IMR-90 (cell line): ENCODE measurements around the gene NUDT3. TPM values are rescaled to one million over a fixed set of nuclear protein-coding genes. Genes with fewer than 3 reads are reported as not detected.

Experiments used
- ATAC-seq: fragments of 200-7000 bp; cut with Tn5 transposase; 2 replicates; pipeline ENCODE4 v1.9.1; 2020; ENCODE audit warnings: low read depth, mild to moderate bottlenecking, moderate library complexity
- BruUV-seq: library from RNA; stranded (reverse); fragments of 400-500 nt; replicated peaks from 2 replicates; lab custom pipeline; 2021; lab: Mats Ljungman, UMichigan
- CTCF ChIA-PET: fragments of 300-600 bp; formaldehyde crosslinking; extraction: SDS; loops from one replicate; lab custom pipeline; 2021; ENCODE audit warnings: antibody characterized with exemption; lab: Yijun Ruan, JAX
- POLR2A ChIA-PET: fragments of 300-600 bp; sonication (Branson Sonifier 250); formaldehyde crosslinking; loops from one replicate; lab custom pipeline; 2022; ENCODE audit warnings: antibody characterized with exemption; ENCODE audit not compliant: unreplicated experiment; lab: Charles Lee
- DNase-seq: peaks from one replicate; pipeline ENCODE4 v3.0.0; 2013
- H2AFZ ChIP-seq: replicated peaks from 2 replicates; pipeline ENCODE3; 2013; ENCODE audit warnings: low read length, mild to moderate bottlenecking; ENCODE audit not compliant: poor library complexity
- H2AK5ac ChIP-seq: 2 replicates; pipeline ENCODE4 v1.6.1; 2013; ENCODE audit warnings: low read depth, low read length, inconsistent platforms
- H2AK9ac ChIP-seq: replicated peaks from 2 replicates; pipeline ENCODE3; 2013; ENCODE audit warnings: mild to moderate bottlenecking, low read depth, low read length, moderate library complexity; ENCODE audit not compliant: poor library complexity
- H2BK120ac ChIP-seq: 2 replicates; pipeline ENCODE4 v1.6.1; 2013; ENCODE audit warnings: low read depth, low read length, inconsistent platforms
- H2BK15ac ChIP-seq: 3 replicates; pipeline ENCODE4 v1.6.1; 2013; ENCODE audit warnings: low read depth, low read length, inconsistent platforms
- H2BK20ac ChIP-seq: 2 replicates; pipeline ENCODE4 v1.6.1; 2013; ENCODE audit warnings: low read depth, mild to moderate bottlenecking, inconsistent platforms, low read length, moderate library complexity
- H2BK5ac ChIP-seq: 2 replicates; pipeline ENCODE4 v1.6.1; 2013; ENCODE audit warnings: mild to moderate bottlenecking, low read depth, low read length, inconsistent platforms; ENCODE audit not compliant: poor library complexity, severe bottlenecking
- H3K14ac ChIP-seq: replicated peaks from 2 replicates; pipeline ENCODE4 v1.6.1; 2013; ENCODE audit warnings: low read depth, low read length, inconsistent platforms
- H3K18ac ChIP-seq: 2 replicates; pipeline ENCODE4 v1.6.1; 2013; ENCODE audit warnings: low read depth, low read length, control low read depth
- H3K23ac ChIP-seq: 2 replicates; pipeline ENCODE4 v1.6.1; 2013; ENCODE audit warnings: low read depth, low read length, inconsistent platforms
- H3K27ac ChIP-seq: 2 replicates; pipeline ENCODE4 v1.5.1; 2013; ENCODE audit warnings: mild to moderate bottlenecking, control low read depth, low read length; ENCODE audit not compliant: insufficient read depth
- H3K27me3 ChIP-seq: 2 replicates; pipeline ENCODE4 v1.6.1; 2013; ENCODE audit warnings: low read length; ENCODE audit not compliant: control insufficient read depth, insufficient read depth
- H3K36me3 ChIP-seq: 2 replicates; pipeline ENCODE4 v1.6.1; 2013; ENCODE audit warnings: low read length, mixed read lengths; ENCODE audit not compliant: control insufficient read depth, insufficient read depth
- H3K4ac ChIP-seq: 2 replicates; pipeline ENCODE4 v1.6.1; 2013; ENCODE audit warnings: low read depth, low read length, inconsistent platforms
- H3K4me1 ChIP-seq: 2 replicates; pipeline ENCODE4 v1.6.1; 2013; ENCODE audit warnings: low read length, mixed read lengths; ENCODE audit not compliant: control insufficient read depth, insufficient read depth
- H3K4me2 ChIP-seq: 2 replicates; pipeline ENCODE4 v1.6.1; 2013; ENCODE audit warnings: low read depth, mild to moderate bottlenecking, control low read depth, low read length, moderate library complexity
- H3K4me3 ChIP-seq: 2 replicates; pipeline ENCODE4 v1.5.1; 2013; ENCODE audit warnings: low read depth, mild to moderate bottlenecking, control low read depth, low read length, moderate library complexity; ENCODE audit not compliant: insufficient read depth
- H3K56ac ChIP-seq: 2 replicates; pipeline ENCODE4 v1.6.1; 2013; ENCODE audit warnings: low read length, inconsistent platforms; ENCODE audit not compliant: insufficient read depth; ENCODE audit errors: extremely low read depth
- H3K79me1 ChIP-seq, 2 experiments: 2 replicates each; pipeline ENCODE4 v1.6.1; 2013; ENCODE audit warnings: low read length in 2 of 2, inconsistent platforms in 1 of 2, low read depth in 1 of 2
- H3K9ac ChIP-seq: 2 replicates; pipeline ENCODE4 v1.6.1; 2013; ENCODE audit warnings: low read depth, low read length, control low read depth
- H3K9me1 ChIP-seq: 2 replicates; pipeline ENCODE4 v1.6.1; 2013; ENCODE audit warnings: low read length, inconsistent platforms; ENCODE audit not compliant: insufficient read depth
- H3K9me3 ChIP-seq: 2 replicates; pipeline ENCODE4 v1.6.1; 2013; ENCODE audit warnings: low read length; ENCODE audit not compliant: control insufficient read depth, insufficient read depth
- H4K20me1 ChIP-seq: 2 replicates; pipeline ENCODE4 v1.6.1; 2013; ENCODE audit warnings: low read length, inconsistent platforms; ENCODE audit not compliant: insufficient read depth
- H4K5ac ChIP-seq: 2 replicates; pipeline ENCODE4 v1.6.1; 2013; ENCODE audit warnings: mild to moderate bottlenecking, low read depth, low read length, control low read depth
- H4K8ac ChIP-seq, 2 experiments: 2 replicates each; pipeline ENCODE4 v1.6.1; 2013; ENCODE audit warnings: low read depth in 2 of 2, low read length in 2 of 2, control low read depth in 1 of 2, inconsistent platforms in 1 of 2
- H4K91ac ChIP-seq: 2 replicates; pipeline ENCODE4 v1.6.1; 2013; ENCODE audit warnings: low read depth, low read length, inconsistent platforms; ENCODE audit not compliant: insufficient read depth
- RCOR1 ChIP-seq: IDR thresholded peaks from 2 replicates; pipeline ENCODE4 v1.6.1; 2012; ENCODE audit warnings: mild to moderate bottlenecking, low read length, improper control_type of control experiment; ENCODE audit not compliant: insufficient replicate concordance
- WGBS, 2 experiments: methylation state at CpG; one replicate each; pipeline versions ENCODE4 v1.1.5 to v1.1.7; 2013; ENCODE audit warnings: missing lambda C conversion rate in 2 of 2; ENCODE audit not compliant: insufficient read length in 1 of 2; ENCODE audit errors: extremely low coverage in 2 of 2; 5-methylcytosine and 5-hydroxymethylcytosine counted together
- dilution Hi-C: fragments of 300-500 bp; cut with HindIII; formaldehyde crosslinking; loops from one replicate; pipeline ENCODE4 v1.14.3; 2018; ENCODE audit warnings: low sequenced_read_pairs; ENCODE audit not compliant: unreplicated experiment
- in situ Hi-C: fragments of 300-500 bp; cut with MboI; formaldehyde crosslinking; loops from 3 replicates; pipeline ENCODE4 v1.14.3; 2019; ENCODE audit warnings: low sequenced_read_pairs, inconsistent platforms, mixed read lengths
- intact Hi-C: fragments of 100-400 bp; cut with micrococcal nuclease; formaldehyde crosslinking; loops from 2 replicates; pipeline ENCODE4 v1.10.0; 2022
- polyA plus RNA-seq, 3 experiments: library from polyadenylated mRNA; depleted of rRNA; stranded (reverse); fragments of >200 nt; gene quantifications; 2 replicates each; pipeline ENCODE4 v1.2.3, GENCODE V29; 2012; ENCODE audit warnings: low replicate concordance in 1 of 3
- total RNA-seq: library from RNA; depleted of rRNA; stranded (reverse); fragments of >200 nt; gene quantifications from 2 replicates; pipeline ENCODE4 v1.2.3, GENCODE V29; 2012

NUDT3 gene
- total and polyA plus RNA-seq, 2 of the 4 experiments (the other 2 are of a cell fraction), result 10.1 to 17.2 TPM

- no TSS peak for BruUV-seq
- CTCF ChIA-PET, result no interaction called here
- no peak overlapping the region for H2BK5ac ChIP-seq
- ATAC-seq, result no peak
- peaks cover 2% of the 10 kb centered on the region; the same call in 1 of the 2 replicates for H3K4me1 ChIP-seq
- intact Hi-C loops (no loop called here), in situ Hi-C loops (no loop called here), dilution Hi-C loops (no loop called here)
- no CpG with 5 or more reads among the region's 1 CpG for WGBS, 2 experiments
- H3K4me2 ChIP-seq, result no peak overlapping the region
- H3K23ac ChIP-seq, result no peak overlapping the region
- H4K91ac ChIP-seq, result no peak overlapping the region
- H3K4ac ChIP-seq, result no peak overlapping the region
- H4K8ac ChIP-seq, result no peak overlapping the region
- H3K9me3 ChIP-seq, result no peaks in the 10 kb centered on the region
- peaks cover 7% of the 10 kb centered on the region for H3K9me1 ChIP-seq
- POLR2A ChIA-PET, result no interaction called here
- H2BK120ac ChIP-seq, result no peak overlapping the region
- no peak for TF ChIP-seq RCOR1
- no peak overlapping the region for H3K4me3 ChIP-seq
- no peak for DNase-seq
- H2AK9ac ChIP-seq, result no peak overlapping the region
- H3K36me3 ChIP-seq, result no peaks in the 10 kb centered on the region
- peaks cover 29 to 62% of the 10 kb centered on the region in 2 experiments for H3K79me1 ChIP-seq
- H2AK5ac ChIP-seq, result no peak overlapping the region
- H4K5ac ChIP-seq, result no peak overlapping the region
- H3K14ac ChIP-seq, result no peak overlapping the region
- H3K18ac ChIP-seq, result no peak overlapping the region
- no peak overlapping the region for H3K56ac ChIP-seq
- no peak overlapping the region for H2BK15ac ChIP-seq
- no peak overlapping the region for H2BK20ac ChIP-seq
- H3K9ac ChIP-seq, result no peak overlapping the region
- H3K27me3 ChIP-seq, result no peaks in the 10 kb centered on the region
- no peak overlapping the region for H2AFZ ChIP-seq
- no peak overlapping the region for H3K27ac ChIP-seq
- peaks cover 8% of the 10 kb centered on the region for H4K20me1 ChIP-seq
Measured at GRCh38 chr6:34315256-34315655, 77.2 kb downstream of the NUDT3 start.
